ENCODE data around the gene CD40.

DNA sequence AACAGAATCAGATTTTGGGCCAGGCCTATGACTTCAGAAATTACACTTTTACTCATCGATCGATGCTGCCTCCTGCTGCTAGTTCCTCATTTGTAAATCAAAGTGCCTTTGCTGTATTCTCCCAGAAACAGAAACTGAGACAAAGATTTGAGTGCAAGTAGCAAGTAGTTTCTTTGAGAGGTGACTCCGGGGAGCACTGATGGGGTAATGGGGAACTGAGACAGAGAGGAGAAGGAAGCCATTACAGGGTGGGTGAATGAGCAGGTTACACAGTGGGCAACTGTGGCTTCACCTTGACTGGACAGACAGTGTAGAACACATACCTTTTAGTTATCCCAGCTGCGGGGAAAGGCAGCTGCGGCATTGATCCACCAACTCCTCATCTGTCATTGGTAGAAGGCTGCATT is 9.7 kb upstream of the CD40 start:
- TF ChIP-seq CTCF (IDR thresholded peaks at IDR 0.05): no peak
- no peak for TF ChIP-seq POLR2A (IDR thresholded peaks at IDR 0.05)
